Breast epithelium (tissue), 3 donors: ENCODE measurements around the gene TMEM132D.

Experiments
- CTCF ChIP-seq, 3 donors: fragments of 450-650 bp; IDR thresholded peaks; one replicate each; pipeline ENCODE4 v1.5.1; 2016 to 2017; ENCODE audit warnings: antibody characterized with exemption in 3 of 3, mild to moderate bottlenecking in 3 of 3, moderate library complexity in 3 of 3
- POLR2AphosphoS5 ChIP-seq, 3 donors: sonication (generic); formaldehyde crosslinking; IDR thresholded peaks; one replicate each; pipeline ENCODE4 v1.6.1; 2017; ENCODE audit warnings: antibody characterized with exemption in 3 of 3

DNA sequence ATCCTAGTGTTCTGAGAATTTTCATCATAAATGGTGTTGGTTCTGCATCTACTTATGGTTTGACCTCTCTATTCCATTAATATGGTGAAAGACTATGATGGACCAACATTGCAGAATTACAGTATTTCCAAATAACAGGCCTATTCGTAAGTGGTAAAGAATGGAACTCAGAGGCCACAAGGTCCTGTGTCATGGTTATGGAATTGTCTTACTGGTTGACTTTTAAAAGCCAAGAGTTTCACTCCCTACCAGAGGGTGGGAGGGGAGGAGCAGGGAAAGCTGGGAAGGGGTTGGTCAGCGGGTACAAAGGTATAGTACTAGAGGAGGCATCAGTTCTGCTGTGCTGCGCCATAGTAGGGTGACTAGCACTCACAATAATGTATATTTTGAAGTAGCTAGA lies 153.4 kb downstream of the TMEM132D start:
- no peak for TF ChIP-seq CTCF (IDR thresholded peaks at IDR 0.05)
- no peak for TF ChIP-seq POLR2AphosphoS5 (IDR thresholded peaks at IDR 0.05)
